Nephron (organoid): ENCODE measurements around the gene CMA1.
A peak's percentile ranks its signal among the peaks of the same experiment; 100 is the strongest.
"Not testable (repeated sequence)": the region's sequence is repeated elsewhere in the genome, so short reads cannot be mapped to it uniquely, and the experiment has no call there.

Experiments
- H3K27ac Mint-ChIP-seq, 3 experiments: 2 replicates each; pipeline ENCODE4 v1.8.0; 2020; ENCODE audit warnings: mixed read lengths in 3 of 3, mild to moderate bottlenecking in 2 of 3, moderate library complexity in 1 of 3
- H3K27me3 Mint-ChIP-seq: 2 replicates; pipeline ENCODE4 v1.8.0; 2021; ENCODE audit warnings: low read depth, mild to moderate bottlenecking, moderate library complexity, mixed read lengths
- H3K36me3 Mint-ChIP-seq: 2 replicates; pipeline ENCODE4 v1.8.0; 2020; ENCODE audit warnings: low read depth, mixed read lengths
- H3K4me1 Mint-ChIP-seq: 2 replicates; pipeline ENCODE4 v1.8.0; 2020; ENCODE audit warnings: mixed read lengths
- H3K4me3 Mint-ChIP-seq, 3 experiments: 2 replicates each; pipeline ENCODE4 v1.8.0; 2020; ENCODE audit warnings: mild to moderate bottlenecking in 3 of 3, mixed read lengths in 3 of 3, moderate library complexity in 2 of 3
- H3K9me3 Mint-ChIP-seq: 2 replicates; pipeline ENCODE4 v1.8.0; 2020; ENCODE audit warnings: mixed read lengths
- CTCF ChIP-seq, 3 experiments: fragments of 200-600 bp; sonication (generic); IDR thresholded peaks; one replicate each; pipeline ENCODE4 v1.5.0; 2021; ENCODE audit warnings: antibody characterized with exemption in 3 of 3; ENCODE audit not compliant: unreplicated experiment in 3 of 3

Gene CMA1

GRCh38 chr14:24483604-24484252 is 24.3 kb downstream of the CMA1 start:
- H3K9me3 Mint-ChIP-seq: no peaks in the 10 kb centered on the region
- H3K4me1 Mint-ChIP-seq: no peaks in the 10 kb centered on the region
- no peak for TF ChIP-seq CTCF (IDR thresholded peaks at IDR 0.05; ENCODE audit: unreplicated experiment in 3 of 3)
- H3K36me3 Mint-ChIP-seq: no peaks in the 10 kb centered on the region
- no peak overlapping the region for H3K4me3 Mint-ChIP-seq
- no peak overlapping the region for H3K27ac Mint-ChIP-seq
- H3K27me3 Mint-ChIP-seq: no peaks in the 10 kb centered on the region

DNA sequence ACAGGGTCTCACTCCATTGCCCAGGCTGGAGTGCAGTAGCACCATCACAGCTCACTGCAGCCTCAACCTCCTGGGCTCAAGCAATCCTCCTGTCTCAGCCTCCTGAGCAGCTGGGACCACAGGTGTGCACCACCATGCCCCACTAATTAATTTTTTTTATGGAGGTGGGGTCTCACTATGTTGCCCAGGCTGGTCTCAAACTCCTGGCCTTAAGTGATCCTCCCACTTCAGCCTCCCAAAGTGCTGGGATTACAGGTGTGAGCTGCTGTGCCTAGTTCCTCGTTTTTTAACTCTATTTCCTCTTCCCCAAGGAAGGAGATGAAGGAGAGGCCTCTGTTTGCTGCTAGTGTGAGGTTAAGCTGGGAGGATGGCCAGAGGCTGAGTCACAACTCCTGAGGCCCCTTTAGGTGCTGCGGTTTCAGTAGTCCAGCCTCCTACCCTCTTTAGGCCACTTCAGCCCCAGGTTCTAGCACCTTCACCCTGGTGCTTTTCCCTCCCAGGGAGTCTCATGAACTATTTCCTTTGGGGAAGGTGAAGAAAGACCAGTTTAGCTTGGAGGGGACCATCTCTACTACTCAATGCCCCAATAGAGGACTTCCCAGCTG is 25.3 kb downstream of the CMA1 start:
- H3K36me3 Mint-ChIP-seq, H3K27me3 Mint-ChIP-seq, H3K4me3 Mint-ChIP-seq, H3K4me1 Mint-ChIP-seq, H3K9me3 Mint-ChIP-seq, H3K27ac Mint-ChIP-seq: not testable (repeated sequence)

- Mint-ChIP-seq H3K4me1 (no peaks in the 10 kb centered on the region), H3K27ac (no peak overlapping the region), H3K9me3 (no peaks in the 10 kb centered on the region), H3K36me3 (no peaks in the 10 kb centered on the region), H3K27me3 (no peaks in the 10 kb centered on the region), H3K4me3 (no peak overlapping the region)
- peak; percentile 25 to 39 (median 37) for TF ChIP-seq CTCF (IDR thresholded peaks at IDR 0.05; ENCODE audit: unreplicated experiment in 3 of 3)
Observed at GRCh38 chr14:24481622-24482324, 26.3 kb downstream of the CMA1 start.

DNA sequence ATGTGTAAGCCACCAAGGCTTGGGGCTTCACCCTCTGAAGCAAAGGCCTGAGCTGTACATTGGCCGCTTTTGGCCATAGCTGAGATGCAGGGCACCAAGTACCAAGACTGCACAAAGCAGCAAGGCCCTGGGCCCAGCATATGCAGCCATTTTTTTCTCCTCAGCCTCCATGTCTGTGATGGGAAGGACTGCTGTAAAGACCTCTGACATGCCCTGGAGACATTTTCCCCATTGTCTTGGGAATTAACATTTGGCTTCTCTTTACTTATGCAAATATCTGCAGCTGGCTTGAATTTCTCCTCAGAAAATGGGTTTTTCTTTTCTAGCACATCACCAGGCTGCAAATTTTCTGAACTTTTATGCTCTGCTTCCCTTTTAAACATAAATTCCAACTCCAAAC is 28.1 kb downstream of the CMA1 start:
- not testable (repeated sequence) for H3K9me3 Mint-ChIP-seq, H3K4me1 Mint-ChIP-seq, H3K27ac Mint-ChIP-seq, H3K27me3 Mint-ChIP-seq, H3K4me3 Mint-ChIP-seq, H3K36me3 Mint-ChIP-seq

DNA sequence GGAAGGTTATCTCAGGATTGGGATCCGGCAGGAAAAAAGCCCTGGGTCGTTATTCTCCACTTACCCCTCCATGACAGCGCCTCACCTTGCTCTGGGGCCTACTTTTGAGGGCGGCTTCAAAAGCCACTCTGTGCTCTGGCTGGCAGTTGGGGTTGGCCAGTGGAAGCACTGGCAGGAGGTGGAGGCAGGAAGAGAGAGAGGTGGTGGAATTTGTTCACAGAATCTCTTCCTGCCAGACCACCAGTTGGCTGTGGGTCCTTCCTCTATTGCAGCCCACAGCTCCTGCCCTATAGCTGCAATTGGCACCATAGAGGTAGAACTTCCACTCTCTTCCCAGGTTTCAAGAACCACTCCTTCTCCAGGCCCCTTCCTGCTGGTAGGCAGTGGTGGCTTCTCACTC is 32.8 kb downstream of the CMA1 start:
- H3K4me1 Mint-ChIP-seq: no peaks in the 10 kb centered on the region

DNA sequence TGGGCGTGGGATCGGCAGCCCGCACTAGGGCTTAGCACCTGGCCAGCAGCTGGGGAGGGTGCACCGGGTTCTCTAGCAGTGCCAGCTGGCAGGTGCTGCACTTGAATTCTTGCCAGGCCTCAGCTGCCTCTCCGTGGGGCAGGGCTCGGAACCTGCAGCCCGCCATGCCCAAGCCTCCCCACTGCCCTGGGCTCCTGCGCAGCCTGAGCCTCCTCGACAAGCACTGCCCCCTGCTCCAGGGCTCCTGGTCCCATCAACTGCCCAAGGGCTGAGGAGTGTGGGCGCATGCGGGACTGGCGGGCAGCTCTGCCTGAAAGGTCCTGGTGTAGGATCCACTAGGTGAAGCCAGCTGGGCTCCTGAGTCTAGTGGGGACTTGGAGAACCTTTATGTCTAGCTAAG is 34.9 kb downstream of the CMA1 start:
- Mint-ChIP-seq H3K4me1 (no peaks in the 10 kb centered on the region), H3K27ac (no peak overlapping the region), H3K27me3 (no peaks in the 10 kb centered on the region), H3K4me3 (no peak overlapping the region), H3K9me3 (peaks cover 11% of the 10 kb centered on the region), H3K36me3 (peaks cover 30% of the 10 kb centered on the region)
- no peak for TF ChIP-seq CTCF (IDR thresholded peaks at IDR 0.05; ENCODE audit: unreplicated experiment in 3 of 3)

More for the DNA sequence above, 32.8 kb downstream of the CMA1 start:
- Mint-ChIP-seq H3K27me3 (no peaks in the 10 kb centered on the region), H3K9me3 (peaks cover 8% of the 10 kb centered on the region), H3K27ac (no peak overlapping the region), H3K36me3 (peaks cover 19% of the 10 kb centered on the region), H3K4me3 (no peak overlapping the region)
- TF ChIP-seq CTCF (IDR thresholded peaks at IDR 0.05; ENCODE audit: unreplicated experiment in 3 of 3): no peak

GRCh38 chr14:24470450-24470849 is 37.6 kb downstream of the CMA1 start:
- not testable (repeated sequence) for H3K4me1 Mint-ChIP-seq, H3K27ac Mint-ChIP-seq, H3K4me3 Mint-ChIP-seq, H3K27me3 Mint-ChIP-seq
- Mint-ChIP-seq H3K36me3 (peaks cover 30% of the 10 kb centered on the region), H3K9me3 (peaks cover 14% of the 10 kb centered on the region)
